ENCODE results near the gene RAB3GAP2. TPM values are rescaled to one million over a fixed set of nuclear protein-coding genes. Genes with fewer than 3 reads are reported as not detected.

Gene RAB3GAP2
- total RNA-seq, 6 experiments from 2014 or later: 13.3 to 20.4 (median 18.4) TPM

DNA sequence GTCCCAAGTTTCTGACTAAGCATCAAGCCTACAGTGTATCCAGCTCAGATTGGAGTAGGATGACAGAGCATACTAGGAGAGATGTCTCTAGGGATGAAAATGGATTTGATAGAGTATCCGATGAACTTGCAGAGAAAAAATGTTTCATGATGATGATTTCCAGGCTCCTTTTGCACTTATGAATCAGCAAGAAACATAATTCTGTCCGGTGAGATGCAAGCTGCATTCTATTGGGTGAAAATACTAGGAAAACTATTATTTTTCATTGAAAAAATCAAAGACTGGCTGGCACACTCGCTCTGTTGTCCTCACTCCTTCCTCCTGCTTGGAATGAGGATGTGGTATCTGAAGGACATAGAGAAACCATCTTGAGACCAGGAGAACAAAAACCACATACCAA, 35.4 kb upstream of the RAB3GAP2 start:
- Histone ChIP-seq H3K4me1 (no peaks in the 10 kb centered on the region), H3K36me3 (no peaks in the 10 kb centered on the region), H3K27ac (no peak overlapping the region), H3K9me3 (no peaks in the 10 kb centered on the region), H3K27me3 (no peaks in the 10 kb centered on the region), H3K4me3 (no peak overlapping the region)
- WGBS (ENCODE audit: insufficient coverage, low coverage, low lambda C conversion rate, missing lambda C conversion rate): 72% methylated on average over 3 of the region's 3 CpGs
- no peak for DNase-seq
- TF ChIP-seq POLR2A (IDR thresholded peaks at IDR 0.05): no peak
- no peak for TF ChIP-seq CTCF (IDR thresholded peaks at IDR 0.05)
- ATAC-seq: no peak
- intact Hi-C loops (cut with DNase I): no loop called here

DNA sequence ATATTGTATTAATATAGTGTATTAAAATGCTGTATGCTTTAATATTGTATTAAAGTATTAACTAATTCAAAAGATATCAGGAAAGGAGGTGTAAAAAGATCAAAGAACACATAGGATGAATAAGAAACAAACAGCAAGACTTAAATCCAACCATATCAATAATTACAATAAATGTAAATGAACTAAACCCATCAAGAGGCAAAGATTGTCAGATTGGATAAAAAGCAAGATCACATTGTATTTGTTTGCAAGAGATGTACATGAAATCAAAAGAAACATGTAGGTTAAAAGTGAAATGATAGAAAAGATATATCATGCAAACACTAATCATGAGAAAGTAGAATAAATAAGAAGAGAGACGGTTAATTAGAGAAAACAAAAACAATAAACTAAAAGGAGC, 34.1 kb upstream of the RAB3GAP2 start:
- no peak overlapping the region for H3K4me3 ChIP-seq
- ATAC-seq (no peak), DNase-seq (no peak)
- no peak overlapping the region for H3K27ac ChIP-seq
- no peaks in the 10 kb centered on the region for H3K27me3 ChIP-seq
- no peaks in the 10 kb centered on the region for H3K36me3 ChIP-seq
- no peaks in the 10 kb centered on the region for H3K9me3 ChIP-seq
- intact Hi-C loops (cut with DNase I): no loop called here
- WGBS (ENCODE audit: insufficient coverage, low coverage, low lambda C conversion rate, missing lambda C conversion rate): 62% methylated on average over 1 of the region's 1 CpG
- TF ChIP-seq CTCF (IDR thresholded peaks at IDR 0.05) (no peak), POLR2A (IDR thresholded peaks at IDR 0.05) (no peak)
- no peaks in the 10 kb centered on the region for H3K4me1 ChIP-seq

GRCh38 chr1:220303871-220304270, 31.6 kb upstream of the RAB3GAP2 start:
- Histone ChIP-seq H3K27me3 (no peaks in the 10 kb centered on the region), H3K4me1 (no peaks in the 10 kb centered on the region), H3K27ac (no peak overlapping the region), H3K36me3 (no peaks in the 10 kb centered on the region), H3K4me3 (no peak overlapping the region), H3K9me3 (no peaks in the 10 kb centered on the region)
- DNase-seq (no peak), ATAC-seq (no peak)
- intact Hi-C loops (cut with DNase I): no loop called here
- 77% methylated on average over 4 of the region's 4 CpGs for WGBS (ENCODE audit: insufficient coverage, low coverage, low lambda C conversion rate, missing lambda C conversion rate)
- TF ChIP-seq CTCF (IDR thresholded peaks at IDR 0.05) (no peak), POLR2A (IDR thresholded peaks at IDR 0.05) (no peak)

DNA sequence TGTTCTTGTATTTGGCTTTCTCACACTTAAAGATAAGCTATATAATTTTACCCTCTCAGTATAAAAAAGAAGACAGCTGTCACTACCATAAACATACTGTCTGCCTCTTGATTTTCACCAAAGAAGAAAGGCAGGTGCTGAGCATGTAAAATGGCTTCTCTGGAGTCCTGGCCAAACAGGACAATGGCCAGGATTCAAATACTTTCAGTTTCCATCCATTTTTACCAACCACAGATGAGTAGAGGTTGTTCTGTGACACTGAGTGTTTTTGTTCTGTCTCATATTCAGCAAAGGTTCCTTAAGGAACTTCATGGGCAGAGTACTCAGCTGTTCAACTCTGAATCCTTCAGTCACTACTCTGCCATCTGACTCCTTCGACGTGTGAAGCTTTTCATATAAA, 29.4 kb upstream of the RAB3GAP2 start:
- no peak for TF ChIP-seq POLR2A (IDR thresholded peaks at IDR 0.05)
- TF ChIP-seq CTCF (IDR thresholded peaks at IDR 0.05): no peak
- Histone ChIP-seq H3K9me3 (no peaks in the 10 kb centered on the region), H3K4me3 (no peak overlapping the region), H3K36me3 (no peaks in the 10 kb centered on the region), H3K27me3 (no peaks in the 10 kb centered on the region), H3K27ac (no peak overlapping the region), H3K4me1 (no peaks in the 10 kb centered on the region)
- no peak for DNase-seq
- ATAC-seq: no peak
- 33% methylated on average over 2 of the region's 2 CpGs for WGBS (ENCODE audit: insufficient coverage, low coverage, low lambda C conversion rate, missing lambda C conversion rate)
- intact Hi-C loops (cut with DNase I): no loop called here

All from right lobe of liver (tissue), 6 donors.